Suprapubic skin (tissue), 4 donors: Measurements from ENCODE around the gene NARF. TPM values are rescaled to one million over a fixed set of nuclear protein-coding genes. Genes with fewer than 3 reads are reported as not detected.

Experiments
- DNase-seq, 2 donors: peaks; one replicate each; pipeline ENCODE4 v3.0.0-alpha.2; 2019; ENCODE audit warnings: low spot score in 2 of 2
- H3K27ac ChIP-seq: fragments of 200-600 bp; sonication (generic); one replicate; pipeline ENCODE4 v1.5.1; 2019
- H3K27me3 ChIP-seq: fragments of 200-600 bp; sonication (generic); one replicate; pipeline ENCODE4 v1.5.1; 2019
- H3K36me3 ChIP-seq: fragments of 200-600 bp; sonication (generic); one replicate; pipeline ENCODE4 v1.5.1; 2019
- H3K4me1 ChIP-seq: fragments of 200-600 bp; sonication (generic); one replicate; pipeline ENCODE4 v1.5.1; 2019
- H3K4me3 ChIP-seq: fragments of 200-600 bp; sonication (generic); one replicate; pipeline ENCODE4 v1.5.1; 2019; ENCODE audit warnings: mild to moderate bottlenecking
- H3K9me3 ChIP-seq: fragments of 200-600 bp; sonication (generic); one replicate; pipeline ENCODE4 v1.5.1; 2019
- EP300 ChIP-seq: sonication (generic); formaldehyde crosslinking; IDR thresholded peaks from one replicate; pipeline ENCODE4 v1.6.1; 2017; ENCODE audit warnings: antibody characterized with exemption
- POLR2A ChIP-seq, 2 donors: fragments of 450-650 bp; IDR thresholded peaks; one replicate each; pipeline ENCODE4 v1.6.1; 2017; ENCODE audit warnings: antibody characterized with exemption in 2 of 2, mild to moderate bottlenecking in 2 of 2, moderate library complexity in 2 of 2
- POLR2AphosphoS5 ChIP-seq, 3 donors: sonication (generic); formaldehyde crosslinking; IDR thresholded peaks; one replicate each; pipeline ENCODE4 v1.6.1; 2017; ENCODE audit warnings: antibody characterized with exemption in 3 of 3
- whole genome bisulfite sequencing: methylation state at CpG from one replicate; pipeline ENCODE4 v1.1.5; 2018; 5-methylcytosine and 5-hydroxymethylcytosine counted together
- total RNA-seq, 4 donors: library from RNA; depleted of rRNA; stranded (reverse); fragments of >200 nt; gene quantifications; one replicate each; pipeline ENCODE4 v1.1.0, GENCODE V29; 2016
- TF ChIP-seq, protein P1 (sequence below), 2 donors: fragments of 200-600 bp in 1 of 2; fragments of 450-650 bp in 1 of 2; sonication (generic) in 1 of 2; IDR thresholded peaks; one replicate each; pipeline ENCODE4 v1.5.1; 2016 to 2019; ENCODE audit warnings: antibody characterized with exemption in 2 of 2, mild to moderate bottlenecking in 1 of 2, moderate library complexity in 1 of 2

NARF gene
- total RNA-seq, 4 donors from 2014 or later: 37.6 to 105 (median 44.7) TPM

DNA sequence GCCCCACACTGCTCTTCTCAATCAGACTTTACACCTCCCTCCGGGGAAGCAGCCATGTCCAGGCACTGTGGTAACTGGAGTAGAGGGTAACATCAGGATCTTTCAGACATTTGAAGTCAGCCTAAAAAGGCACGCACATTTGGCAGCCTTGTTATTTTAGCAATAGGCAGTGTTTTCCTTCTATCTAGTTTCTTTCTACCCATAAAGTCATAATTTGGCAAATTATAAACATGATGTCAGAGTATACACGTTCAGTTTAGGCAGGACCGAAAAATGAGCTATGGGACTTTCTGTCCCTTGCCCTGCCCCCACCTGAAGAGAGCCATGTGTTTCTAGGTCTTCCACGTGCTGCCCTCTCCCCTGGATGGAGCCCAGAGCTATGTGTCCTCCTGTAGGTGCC, 21.1 kb downstream of the NARF start:
- WGBS: 75% methylated on average over 5 of the region's 5 CpGs
- DNase-seq: no peak
- H3K36me3 ChIP-seq: peaks cover 100% of the 10 kb centered on the region

GRCh38 chr17:82480318-82480717, 21.8 kb downstream of the NARF start:
- no peak for DNase-seq

More for the DNA sequence above, 21.1 kb downstream of the NARF start:
- no peak overlapping the region for H3K4me3 ChIP-seq
- H3K4me1 ChIP-seq: no peaks in the 10 kb centered on the region
- no peaks in the 10 kb centered on the region for H3K9me3 ChIP-seq
- no peak for TF ChIP-seq POLR2A (IDR thresholded peaks at IDR 0.05)
- TF ChIP-seq EP300: no peak
- no peak for TF ChIP-seq POLR2AphosphoS5 (IDR thresholded peaks at IDR 0.05)
- H3K27ac ChIP-seq: no peak overlapping the region
- no peaks in the 10 kb centered on the region for H3K27me3 ChIP-seq

GRCh38 chr17:82483204-82483660, 24.7 kb downstream of the NARF start:
- no peak for DNase-seq
- H3K27ac ChIP-seq: no peak overlapping the region
- TF ChIP-seq, protein P1, sequence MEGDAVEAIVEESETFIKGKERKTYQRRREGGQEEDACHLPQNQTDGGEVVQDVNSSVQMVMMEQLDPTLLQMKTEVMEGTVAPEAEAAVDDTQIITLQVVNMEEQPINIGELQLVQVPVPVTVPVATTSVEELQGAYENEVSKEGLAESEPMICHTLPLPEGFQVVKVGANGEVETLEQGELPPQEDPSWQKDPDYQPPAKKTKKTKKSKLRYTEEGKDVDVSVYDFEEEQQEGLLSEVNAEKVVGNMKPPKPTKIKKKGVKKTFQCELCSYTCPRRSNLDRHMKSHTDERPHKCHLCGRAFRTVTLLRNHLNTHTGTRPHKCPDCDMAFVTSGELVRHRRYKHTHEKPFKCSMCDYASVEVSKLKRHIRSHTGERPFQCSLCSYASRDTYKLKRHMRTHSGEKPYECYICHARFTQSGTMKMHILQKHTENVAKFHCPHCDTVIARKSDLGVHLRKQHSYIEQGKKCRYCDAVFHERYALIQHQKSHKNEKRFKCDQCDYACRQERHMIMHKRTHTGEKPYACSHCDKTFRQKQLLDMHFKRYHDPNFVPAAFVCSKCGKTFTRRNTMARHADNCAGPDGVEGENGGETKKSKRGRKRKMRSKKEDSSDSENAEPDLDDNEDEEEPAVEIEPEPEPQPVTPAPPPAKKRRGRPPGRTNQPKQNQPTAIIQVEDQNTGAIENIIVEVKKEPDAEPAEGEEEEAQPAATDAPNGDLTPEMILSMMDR (IDR thresholded peaks at IDR 0.05): no peak
- TF ChIP-seq POLR2A (IDR thresholded peaks at IDR 0.05) (no peak), EP300 (no peak), POLR2AphosphoS5 (IDR thresholded peaks at IDR 0.05) (no peak)
- no peak overlapping the region for H3K4me3 ChIP-seq
- H3K9me3 ChIP-seq: no peaks in the 10 kb centered on the region
- no peaks in the 10 kb centered on the region for H3K27me3 ChIP-seq
- no peaks in the 10 kb centered on the region for H3K4me1 ChIP-seq
- peaks cover 98% of the 10 kb centered on the region for H3K36me3 ChIP-seq
- WGBS: 94% methylated on average over 6 of the region's 6 CpGs

More at GRCh38 chr17:82480318-82480717, 21.8 kb downstream of the NARF start:
- peaks cover 100% of the 10 kb centered on the region for H3K36me3 ChIP-seq
- TF ChIP-seq, protein P1 (IDR thresholded peaks at IDR 0.05): no peak
- no peak for TF ChIP-seq EP300
- TF ChIP-seq POLR2AphosphoS5 (IDR thresholded peaks at IDR 0.05): no peak
- TF ChIP-seq POLR2A (IDR thresholded peaks at IDR 0.05): no peak
- H3K27me3 ChIP-seq: no peaks in the 10 kb centered on the region
- H3K4me3 ChIP-seq: no peak overlapping the region
- no peaks in the 10 kb centered on the region for H3K4me1 ChIP-seq
- H3K27ac ChIP-seq: no peak overlapping the region
- WGBS: 59% methylated on average over 3 of the region's 9 CpGs
- H3K9me3 ChIP-seq: no peaks in the 10 kb centered on the region

GRCh38 chr17:82483836-82484235, 25.3 kb downstream of the NARF start:
- Histone ChIP-seq H3K36me3 (peaks cover 97% of the 10 kb centered on the region), H3K4me1 (peaks cover 3% of the 10 kb centered on the region), H3K4me3 (no peak overlapping the region), H3K27ac (no peak overlapping the region), H3K27me3 (no peaks in the 10 kb centered on the region), H3K9me3 (no peaks in the 10 kb centered on the region)
- DNase-seq: no peak
- WGBS: 92% methylated on average over 6 of the region's 9 CpGs
- no peak for TF ChIP-seq POLR2AphosphoS5 (IDR thresholded peaks at IDR 0.05)
- TF ChIP-seq, protein P1 (IDR thresholded peaks at IDR 0.05): no peak
- TF ChIP-seq EP300: no peak
- no peak for TF ChIP-seq POLR2A (IDR thresholded peaks at IDR 0.05)

- H3K27ac ChIP-seq: no peak overlapping the region
- TF ChIP-seq POLR2A (IDR thresholded peaks at IDR 0.05) (no peak), EP300 (no peak), POLR2AphosphoS5 (IDR thresholded peaks at IDR 0.05) (no peak)
- WGBS: 68% methylated on average over 9 of the region's 13 CpGs
Measured at GRCh38 chr17:82486231-82487094, 27.9 kb downstream of the NARF start.

GRCh38 chr17:82487910-82488309, 29.4 kb downstream of the NARF start:
- 77% methylated on average over 12 of the region's 14 CpGs for WGBS
- no peak for DNase-seq
- H3K27ac ChIP-seq: peak overlapping the region; percentile 42

More at GRCh38 chr17:82486231-82487094, 27.9 kb downstream of the NARF start:
- Histone ChIP-seq H3K9me3 (no peaks in the 10 kb centered on the region), H3K27me3 (no peaks in the 10 kb centered on the region), H3K4me1 (peaks cover 6% of the 10 kb centered on the region), H3K4me3 (no peak overlapping the region), H3K36me3 (peaks cover 71% of the 10 kb centered on the region)
- no peak for DNase-seq

More at GRCh38 chr17:82487910-82488309, 29.4 kb downstream of the NARF start:
- TF ChIP-seq POLR2AphosphoS5 (IDR thresholded peaks at IDR 0.05) (no peak), EP300 (no peak), POLR2A (IDR thresholded peaks at IDR 0.05) (no peak)
- TF ChIP-seq, protein P1 (IDR thresholded peaks at IDR 0.05): no peak
- no peak overlapping the region for H3K4me3 ChIP-seq
- H3K9me3 ChIP-seq: no peaks in the 10 kb centered on the region
- peaks cover 8% of the 10 kb centered on the region for H3K4me1 ChIP-seq
- H3K36me3 ChIP-seq: peaks cover 57% of the 10 kb centered on the region
- H3K27me3 ChIP-seq: no peaks in the 10 kb centered on the region
